Right ventricle myocardium inferior (tissue), 1 donor: ENCODE measurements around the gene MRPL17. TPM values are rescaled to one million over a fixed set of nuclear protein-coding genes. Genes with fewer than 3 reads are reported as not detected.
A peak's percentile ranks its signal among the peaks of the same experiment; 100 is the strongest.
"Not testable (repeated sequence)": the region's sequence is repeated elsewhere in the genome, so short reads cannot be mapped to it uniquely, and the experiment has no call there.

ENCODE experiments used
- ATAC-seq: fragments of 200-7000 bp; cut with Tn5 transposase; one replicate; pipeline ENCODE4 v1.9.1; 2020; ENCODE audit warnings: mild to moderate bottlenecking, moderate library complexity
- DNase-seq: peaks from one replicate; pipeline ENCODE4 v3.0.0; 2021; ENCODE audit errors: missing footprints
- intact Hi-C: fragments of 100-400 bp; cut with DNase I; formaldehyde crosslinking; loops from one replicate; pipeline ENCODE4 v1.11.0; 2022
- total RNA-seq: library from RNA; stranded (reverse); fragmentation: NEBNext Ultra II Directional; extraction: Animal tissue kit (Norgen Biotek cat#: 25700); gene quantifications from one replicate; pipeline ENCODE4 v1.2.1, GENCODE V29; 2021
- donor health status: DM: no; HTN: yes; CAD: no; lungs with severe emphysema.

MRPL17 gene
- total RNA-seq, 1 donor from 2014 or later, result 44.8 TPM

DNA sequence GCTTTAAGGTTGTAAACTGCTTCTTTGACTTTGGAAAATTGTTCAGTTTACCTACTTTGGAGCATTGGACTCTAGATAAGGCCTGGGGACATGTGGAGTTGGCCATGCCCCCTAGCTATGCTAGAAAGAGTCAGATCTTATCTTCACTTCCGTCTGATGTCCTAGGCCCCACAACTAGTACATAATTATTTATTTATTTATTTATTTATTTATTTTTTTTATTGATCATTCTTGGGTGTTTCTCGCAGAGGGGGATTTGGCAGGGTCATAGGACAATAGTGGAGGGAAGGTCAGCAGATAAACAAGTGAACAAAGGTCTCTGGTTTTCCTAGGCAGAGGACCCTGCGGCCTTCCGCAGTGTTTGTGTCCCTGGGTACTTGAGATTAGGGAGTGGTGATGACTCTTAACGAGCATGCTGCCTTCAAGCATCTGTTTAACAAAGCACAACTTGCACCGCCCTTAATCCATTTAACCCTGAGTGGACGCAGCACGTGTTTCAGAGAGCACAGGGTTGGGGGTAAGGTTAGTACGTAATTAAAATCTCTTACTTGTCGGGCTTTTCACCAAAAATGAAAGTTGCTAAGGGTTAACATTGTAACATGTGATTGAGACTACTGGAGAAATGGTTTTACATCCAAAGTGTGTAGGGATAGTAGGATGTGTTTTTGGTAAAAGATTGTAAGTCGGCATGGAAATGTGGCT, 7.4 kb upstream of the MRPL17 start:
- DNase-seq, intact Hi-C loops, ATAC-seq: not testable (repeated sequence)

DNA sequence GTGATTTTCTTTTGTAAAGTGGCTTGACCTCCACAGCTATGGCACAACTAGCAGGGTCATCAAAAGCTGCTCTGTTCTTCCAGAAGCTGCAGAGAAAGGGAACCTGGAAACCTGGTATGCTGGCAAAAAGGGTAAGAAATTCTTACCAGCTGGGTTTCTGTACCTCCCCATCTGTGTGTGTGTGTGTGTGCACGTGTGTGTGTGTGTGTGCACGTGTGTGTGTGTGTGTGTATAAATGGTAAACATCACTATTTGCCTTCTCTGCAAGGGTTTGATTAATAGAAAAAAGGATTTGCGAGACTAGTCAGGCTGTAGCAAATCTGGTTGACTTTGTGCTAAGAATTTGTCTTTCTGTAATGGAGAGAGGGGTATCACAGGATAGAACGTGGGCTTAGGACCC, 4.7 kb upstream of the MRPL17 start:
- no peak for DNase-seq
- intact Hi-C loops, result loop anchor here (10.0 kb wide), 1 partner anchor 293 kb away; the partner anchor contains the start of gene SMPD1
- ATAC-seq, result no peak

DNA sequence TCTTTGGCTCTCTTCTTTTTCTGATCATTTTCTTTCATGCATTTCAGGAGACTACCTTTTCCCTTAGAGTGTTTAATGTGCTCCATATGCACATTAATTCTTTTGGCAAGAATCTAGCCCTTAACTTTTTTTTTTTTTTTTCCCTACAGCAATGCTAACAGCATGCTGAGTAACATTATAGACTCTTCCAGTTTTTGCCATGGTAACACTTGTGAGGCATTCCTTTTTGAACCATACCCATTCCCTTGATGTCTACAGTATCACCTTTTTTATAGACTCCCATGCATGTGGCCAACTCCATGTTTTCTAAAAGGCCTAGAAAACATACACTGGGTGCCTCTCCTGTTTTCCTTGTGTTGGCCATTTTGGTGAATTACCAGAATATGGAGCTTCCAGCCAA, 2.9 kb upstream of the MRPL17 start:
- ATAC-seq, result no peak
- no peak for DNase-seq
- intact Hi-C loops, result loop anchor here (10.0 kb wide), 1 partner anchor 291 kb away; the partner anchor contains the start of gene SMPD1

DNA sequence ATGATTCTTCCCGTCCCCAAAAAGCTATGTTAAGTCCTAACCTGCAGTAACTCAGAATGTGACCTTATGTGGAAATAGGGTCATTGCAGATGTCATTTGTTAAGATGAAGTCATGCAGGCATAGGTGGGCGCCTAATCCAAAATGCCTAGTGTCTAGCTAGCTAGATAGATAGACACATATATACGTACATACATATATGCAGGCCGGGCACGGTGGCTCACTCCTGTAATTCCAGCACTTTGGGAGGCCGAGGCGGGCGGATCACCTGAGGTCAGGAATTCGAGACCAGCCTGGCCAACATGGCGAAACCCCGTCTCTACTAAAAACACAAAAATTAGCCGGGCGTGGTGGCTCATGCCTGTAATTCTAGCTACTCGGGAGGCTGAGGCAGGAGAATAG, 928 bp upstream of the MRPL17 start:
- ATAC-seq, result not testable (repeated sequence)
- DNase-seq, result peak; percentile 73
- intact Hi-C loops, result loop anchor here (5.0 to 10.0 kb wide), 2 partner anchors 37 to 289 kb away; partner anchors contain the start of gene SMPD1

DNA sequence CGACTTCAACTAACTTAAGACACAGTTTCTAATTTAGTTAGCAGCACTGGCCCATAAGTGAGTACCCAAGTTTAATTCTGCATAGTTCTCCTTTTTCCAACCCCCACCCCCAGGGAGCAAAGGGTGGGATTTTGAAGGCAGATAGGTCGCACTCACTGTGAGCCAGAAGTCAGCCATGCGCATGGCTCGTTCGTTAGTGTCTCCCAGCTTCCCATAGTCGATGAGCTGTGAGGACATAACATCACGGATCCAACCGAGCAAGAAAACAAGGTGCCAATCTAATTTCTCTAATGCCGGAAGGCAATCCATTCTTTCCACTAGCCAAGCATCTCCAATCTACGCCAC, 577 bp downstream of the MRPL17 start:
- no peak for DNase-seq
- no peak for ATAC-seq

DNA sequence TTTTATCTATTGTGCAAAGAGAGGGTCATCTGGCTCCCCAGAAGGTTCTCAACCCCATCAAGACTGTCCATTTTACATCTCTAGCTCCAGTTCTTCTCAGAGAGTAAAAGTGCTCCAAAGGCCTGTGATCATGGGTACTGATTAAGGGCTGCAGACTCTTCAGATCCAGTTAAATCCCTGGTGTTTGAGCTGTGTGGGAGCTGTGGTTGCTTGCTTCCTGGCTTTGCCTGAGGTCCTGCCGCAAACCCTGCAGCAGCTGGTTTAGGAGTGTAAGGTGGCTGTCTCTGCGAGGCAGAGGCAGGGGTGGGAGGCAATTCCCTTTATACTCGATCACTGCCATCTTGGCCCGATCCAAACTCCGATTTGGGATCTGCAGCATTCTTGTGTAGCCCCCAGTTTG, 1.2 kb downstream of the MRPL17 start:
- no peak for ATAC-seq
- intact Hi-C loops, result loop anchor here (2.0 to 10.0 kb wide), 4 partner anchors 35 to 287 kb away; partner anchors contain the start of genes SMPD1 and TAF10
- DNase-seq, result no peak

More for the DNA sequence above, 577 bp downstream of the MRPL17 start:
- intact Hi-C loops, result loop anchor here (2.0 to 10.0 kb wide), 4 partner anchors 35 to 288 kb away; partner anchors contain the start of genes SMPD1 and TAF10

DNA sequence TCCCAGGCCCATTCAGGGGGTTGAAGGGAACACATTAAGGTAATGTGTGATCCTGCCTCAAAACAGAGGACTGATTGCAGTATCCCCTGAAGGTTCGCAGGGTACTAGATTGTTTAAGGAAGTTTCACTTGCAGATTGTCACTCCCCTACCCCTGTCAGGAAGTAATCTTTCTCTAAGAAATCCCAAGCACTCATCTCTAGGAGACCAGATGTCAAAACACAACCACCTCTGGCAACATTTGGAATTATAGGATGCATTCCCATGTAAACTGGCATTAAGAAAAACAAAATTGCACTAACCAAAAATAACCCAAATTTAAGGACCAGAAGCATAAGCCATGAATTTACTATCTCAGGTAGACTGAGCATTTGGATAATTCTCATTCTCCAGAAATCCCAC, 1.6 kb downstream of the MRPL17 start:
- no peak for DNase-seq
- intact Hi-C loops, result loop anchor here (5.0 to 10.0 kb wide), 2 partner anchors 34 to 287 kb away; partner anchors contain the start of gene SMPD1
- ATAC-seq, result no peak

DNA sequence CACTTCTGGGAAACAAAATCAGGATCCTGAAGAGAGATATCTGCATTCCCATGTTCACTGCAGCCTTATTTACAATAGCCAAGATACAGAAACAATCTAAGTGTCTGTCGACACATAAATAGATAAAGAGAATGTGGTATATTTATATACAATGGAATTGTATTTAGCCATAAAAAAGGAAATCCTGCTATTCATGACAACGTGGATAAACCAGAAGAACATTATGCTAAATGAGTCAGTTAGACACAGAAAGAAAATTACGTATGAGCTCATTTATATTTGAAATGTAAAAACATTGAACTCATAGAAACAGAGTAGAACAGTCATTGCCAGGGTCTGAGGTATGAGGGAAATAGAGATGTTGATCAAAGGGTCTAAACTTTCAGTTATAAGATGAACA, 6.1 kb downstream of the MRPL17 start:
- no peak for ATAC-seq
- intact Hi-C loops, result no loop called here
- DNase-seq, result no peak

DNA sequence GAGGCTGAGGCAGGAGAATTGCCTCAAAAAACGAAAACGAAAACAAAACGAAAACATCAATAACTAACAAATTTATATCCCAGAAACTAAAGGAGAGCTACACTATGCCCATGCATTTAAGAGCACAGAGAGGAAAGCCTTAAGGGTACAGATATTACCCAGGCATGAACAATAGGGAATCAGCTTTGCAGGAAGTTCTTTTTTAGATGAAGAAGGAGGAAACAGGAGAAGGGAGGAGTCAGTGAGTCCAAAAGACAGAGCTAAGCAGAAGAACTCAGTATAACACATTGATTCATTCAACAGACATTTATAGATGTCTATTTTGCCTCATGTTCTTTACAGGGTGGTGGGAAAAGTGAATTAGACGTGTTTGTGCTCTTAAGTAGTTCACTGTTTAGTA, 8.3 kb downstream of the MRPL17 start:
- ATAC-seq (no peak), DNase-seq (no peak)
- intact Hi-C loops, result no loop called here

DNA sequence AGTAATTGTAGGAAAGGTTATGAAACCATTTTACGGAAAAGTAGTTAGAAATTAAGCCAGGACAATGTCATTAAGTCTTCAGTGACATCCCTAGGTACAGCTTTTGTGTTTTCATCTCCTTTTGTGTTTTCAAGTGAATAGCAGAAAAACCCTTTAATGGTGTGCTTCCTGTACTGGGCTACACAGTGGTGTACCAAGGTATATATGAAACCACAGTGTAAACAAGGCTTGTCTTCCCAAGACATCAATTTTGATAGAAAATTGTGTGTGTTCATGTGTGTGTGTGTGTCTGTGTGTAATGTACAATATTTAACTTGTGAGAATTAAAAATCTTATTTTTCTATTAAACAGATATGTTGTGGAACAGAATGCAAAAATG, 8.9 kb downstream of the MRPL17 start:
- intact Hi-C loops, result no loop called here
- no peak for ATAC-seq
- DNase-seq, result no peak

DNA sequence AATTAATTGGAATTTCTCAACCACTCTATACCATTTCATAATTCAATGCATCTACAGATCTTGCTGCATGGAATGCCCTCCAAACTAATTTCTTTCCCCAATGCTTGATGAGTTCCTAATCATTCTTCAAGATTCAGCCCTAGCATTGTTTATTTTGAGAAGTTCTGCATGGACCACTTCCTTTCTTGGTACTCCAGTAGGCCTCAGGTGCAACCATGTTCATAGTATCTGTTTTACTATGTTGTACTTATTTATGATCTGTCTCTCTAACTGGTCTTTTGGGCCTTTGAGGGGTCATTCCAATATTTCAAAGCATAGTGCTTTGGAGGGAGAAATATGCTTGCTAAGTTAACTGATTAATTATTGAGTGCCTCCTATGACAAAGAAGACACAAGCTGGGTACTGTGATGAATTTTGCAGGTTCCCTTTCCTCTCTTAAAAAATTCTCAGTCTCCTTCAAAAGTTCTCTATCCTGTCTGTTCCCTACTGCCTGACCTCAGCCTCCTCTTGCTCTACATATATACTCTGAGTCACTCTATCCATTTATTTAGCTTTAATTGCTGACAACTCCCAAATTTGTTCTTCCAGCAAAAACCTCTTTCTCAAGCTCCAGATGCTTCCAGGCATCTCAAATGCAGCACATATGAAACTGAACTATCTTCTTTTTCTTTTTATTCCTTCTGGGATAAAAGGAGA, 9.5 kb downstream of the MRPL17 start:
- no peak for ATAC-seq
- intact Hi-C loops, result no loop called here

DNA sequence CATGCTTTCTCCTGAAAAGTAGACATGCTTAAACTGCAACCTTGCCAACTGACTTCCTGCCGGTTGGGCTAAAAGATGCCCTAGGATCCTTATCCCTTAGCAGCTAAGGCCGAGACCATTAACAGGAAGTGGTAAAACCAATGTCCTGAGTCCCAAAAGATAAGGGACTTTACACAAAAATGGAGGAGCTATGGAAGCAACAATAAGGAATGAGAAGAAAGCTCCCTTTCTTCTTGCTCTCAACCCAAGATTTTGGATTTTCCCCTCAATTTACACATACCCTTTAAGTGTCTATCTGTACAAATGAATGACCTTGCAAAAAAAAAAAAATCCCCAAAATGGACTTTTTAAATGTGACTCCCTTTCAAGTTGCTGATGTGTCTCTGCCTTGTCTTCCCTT, 11.1 kb downstream of the MRPL17 start:
- intact Hi-C loops, result no loop called here
- no peak for ATAC-seq

More for the DNA sequence above, 9.5 kb downstream of the MRPL17 start:
- DNase-seq, result no peak

DNA sequence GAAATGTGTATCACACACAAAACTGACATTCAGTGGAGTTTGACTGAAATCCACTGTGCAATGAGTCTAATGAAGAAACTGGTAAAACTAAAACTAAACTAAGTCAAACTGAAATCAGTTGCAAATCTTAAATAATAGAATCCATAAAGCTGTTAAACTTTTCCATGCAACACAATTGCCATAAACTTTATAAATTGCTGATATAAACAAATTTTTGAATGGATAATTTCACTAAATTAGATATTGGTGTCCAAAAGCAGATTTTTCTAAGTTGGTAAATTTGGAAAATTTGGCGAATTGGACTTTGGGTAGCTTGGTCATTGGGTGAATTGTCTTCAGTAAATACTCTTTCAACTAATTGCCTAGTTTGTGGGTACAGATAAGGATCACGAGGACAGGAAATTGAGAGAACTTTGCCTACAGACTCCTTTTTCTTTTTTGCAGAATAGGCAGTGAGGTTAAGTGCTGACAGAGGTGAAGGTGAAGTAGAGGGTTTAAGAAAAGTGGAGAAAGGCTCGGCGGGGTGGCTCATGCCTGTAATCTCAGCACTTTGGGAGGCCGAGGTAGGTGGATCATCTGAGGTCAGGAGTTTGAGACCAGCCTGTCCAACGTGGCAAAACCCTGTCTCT, 12.8 kb downstream of the MRPL17 start:
- DNase-seq (no peak), ATAC-seq (no peak)
- intact Hi-C loops, result no loop called here

More for the DNA sequence above, 11.1 kb downstream of the MRPL17 start:
- no peak for DNase-seq

DNA sequence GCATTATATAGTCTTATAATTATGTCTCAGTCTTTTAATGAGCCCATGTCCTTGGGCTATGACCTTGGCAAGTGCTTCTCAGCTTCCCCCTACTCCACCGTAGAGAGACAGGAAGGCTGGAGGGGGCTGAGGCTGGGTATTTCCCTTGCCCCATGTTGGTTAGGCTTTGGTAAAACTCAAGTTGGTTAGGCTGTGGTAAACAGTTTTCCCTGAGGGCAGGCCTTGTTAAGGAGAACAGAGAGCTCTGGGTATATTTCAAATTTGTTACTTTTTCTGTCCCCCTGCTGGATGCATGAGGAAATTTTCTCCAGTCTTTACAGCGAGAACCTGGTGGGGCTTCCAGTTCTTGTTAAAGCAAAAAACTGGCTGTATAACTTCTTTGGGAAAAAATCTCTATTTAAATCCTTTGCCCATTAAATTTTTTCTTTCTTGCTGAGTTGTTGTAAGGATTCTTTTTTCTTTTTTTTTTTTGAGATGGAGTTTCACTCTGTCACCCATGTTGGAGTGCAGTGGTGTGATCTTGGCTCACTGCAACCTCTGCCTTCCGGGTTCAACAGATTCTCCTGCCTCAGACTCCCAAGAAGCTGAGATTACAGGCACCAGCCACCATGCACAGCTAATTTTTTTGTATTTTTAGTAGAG, 15.3 kb downstream of the MRPL17 start:
- no peak for DNase-seq

DNA sequence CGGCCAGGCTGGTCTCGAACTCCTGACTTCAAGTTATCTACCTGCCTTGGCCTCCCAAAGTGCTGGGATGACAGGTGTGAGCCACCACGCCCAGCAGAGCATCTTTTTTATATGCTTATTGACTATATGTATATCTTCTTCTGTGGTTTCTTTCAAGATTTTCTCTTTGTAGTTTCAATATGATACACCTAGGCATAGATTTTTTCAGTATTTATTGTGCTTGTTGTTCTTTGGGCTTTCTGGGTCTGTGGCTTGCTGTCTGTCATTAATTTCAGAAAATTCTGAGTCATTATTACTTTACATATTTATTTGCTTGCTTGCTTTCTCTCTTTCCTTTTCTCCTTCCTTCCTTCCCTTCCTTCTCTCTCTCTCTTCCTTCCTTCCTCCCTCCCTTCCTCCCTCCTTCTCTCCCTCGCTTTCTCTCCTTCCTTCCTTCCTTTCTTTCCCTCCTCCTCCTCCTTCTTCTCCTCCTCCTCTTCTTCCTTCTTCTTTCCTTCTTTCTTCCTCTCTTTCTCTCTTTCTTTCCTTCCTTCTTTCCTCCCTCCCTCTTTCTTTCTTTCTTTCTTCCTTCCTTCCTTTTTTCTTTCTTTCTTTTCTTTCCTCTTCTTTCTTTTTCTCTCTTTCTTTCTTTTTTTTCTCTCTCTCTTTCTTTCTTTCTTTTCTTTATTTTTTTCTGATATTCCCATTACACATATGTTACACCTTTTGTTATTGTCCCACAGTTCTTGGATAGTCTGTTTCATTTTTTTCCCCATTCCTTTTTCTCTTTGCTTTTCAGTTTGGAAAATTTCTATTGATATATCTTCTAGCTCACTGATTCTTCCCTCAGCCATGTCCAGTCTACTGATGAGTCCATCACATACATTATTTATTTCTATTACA, 16.6 kb downstream of the MRPL17 start:
- no peak for DNase-seq
- intact Hi-C loops, result loop anchor here (5.0 kb wide), 1 partner anchor 134 kb away; no protein-coding TSS in a partner anchor
- no peak for ATAC-seq

More for the DNA sequence above, 15.3 kb downstream of the MRPL17 start:
- ATAC-seq, result peak; percentile 60
- intact Hi-C loops, result loop anchor here (5.0 kb wide), 1 partner anchor 136 kb away; no protein-coding TSS in a partner anchor

DNA sequence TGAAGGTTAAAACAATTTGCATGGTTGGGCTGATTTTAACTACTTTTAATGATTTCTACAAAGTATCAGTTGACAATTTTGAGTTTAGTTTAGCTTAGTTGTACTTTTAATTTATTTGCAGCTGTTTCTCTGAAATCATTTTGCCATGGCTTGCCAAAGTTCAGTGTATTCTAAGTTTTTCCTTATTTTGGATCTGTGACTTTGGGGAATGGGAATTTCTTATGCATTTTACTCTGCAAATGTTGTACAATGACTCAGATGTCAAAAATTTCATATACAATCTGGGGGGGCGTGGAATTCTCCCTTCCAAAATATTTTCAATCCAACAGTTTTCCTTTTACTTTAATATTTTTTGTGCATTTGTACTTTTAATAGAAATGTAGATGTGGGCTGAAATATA, 18.6 kb downstream of the MRPL17 start:
- DNase-seq (no peak), ATAC-seq (no peak)
- intact Hi-C loops, result no loop called here

DNA sequence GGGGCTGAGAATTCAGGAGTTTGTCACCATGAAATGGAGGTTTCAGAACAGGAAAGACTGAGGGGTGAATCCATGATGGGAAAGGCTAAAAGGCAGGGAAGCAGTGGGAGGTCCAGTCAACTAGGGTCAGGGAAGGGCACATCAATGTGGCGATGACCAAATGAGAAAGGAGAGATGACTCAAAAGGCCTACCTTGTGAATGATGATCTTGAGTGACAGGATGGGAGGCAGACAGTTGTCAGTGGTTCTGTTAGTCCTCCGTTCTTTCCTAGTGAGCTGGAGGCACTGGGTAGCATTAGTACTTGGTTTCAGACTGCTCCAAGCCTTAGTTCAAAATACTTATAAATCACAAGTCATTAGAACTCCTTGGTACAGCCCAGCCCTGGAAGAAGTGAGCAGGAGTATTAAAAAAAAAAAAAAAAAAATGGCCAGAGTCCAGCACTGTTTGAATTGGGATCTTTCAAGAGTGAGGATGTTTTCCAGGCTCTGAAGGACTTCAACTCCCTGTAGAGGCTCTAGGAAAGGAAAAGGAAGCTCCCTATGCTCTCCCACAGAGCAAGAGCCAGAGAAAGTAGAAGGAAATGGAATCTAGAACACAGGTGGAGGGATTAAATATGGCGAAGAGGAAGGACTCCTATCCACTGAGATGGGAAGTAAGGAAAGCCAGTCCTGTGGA, 19.2 kb downstream of the MRPL17 start:
- ATAC-seq (peak; percentile 65), DNase-seq (no peak)
- intact Hi-C loops, result no loop called here

DNA sequence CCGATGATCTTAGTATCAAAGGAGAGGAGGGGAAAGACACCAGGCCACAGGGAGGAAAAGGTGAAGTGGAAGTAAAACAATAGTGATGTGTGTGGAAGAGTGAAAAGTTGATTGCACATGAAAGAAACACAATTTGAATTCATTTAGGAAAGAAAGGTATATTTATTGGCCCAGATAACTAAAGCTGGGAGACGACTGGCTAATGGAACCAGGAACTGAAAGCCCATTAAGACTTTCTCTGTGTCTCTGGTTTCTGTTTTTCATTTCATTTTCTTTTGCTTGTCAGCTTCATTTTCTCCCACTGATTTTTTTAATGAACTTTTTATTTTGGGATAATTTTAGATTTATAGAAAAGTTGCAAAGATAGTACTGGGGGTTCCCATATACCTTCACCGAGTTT, 22.4 kb downstream of the MRPL17 start:
- intact Hi-C loops, result no loop called here
- DNase-seq (no peak), ATAC-seq (no peak)
